SK-N-MC (cell line): ENCODE results near the gene GPR151.

Source experiments
- EZH2 ChIP-seq: fragments of 200-600 bp; sonication (generic); IDR thresholded peaks from one replicate; pipeline ENCODE4 v1.6.1; 2017; ENCODE audit warnings: antibody characterized with exemption
- POLR2AphosphoS5 ChIP-seq: IDR thresholded peaks from 2 replicates; pipeline ENCODE4 v1.6.1; 2012; ENCODE audit warnings: mild to moderate bottlenecking, low read depth, low read length, borderline replicate concordance

- TF ChIP-seq EZH2 = no peak
- no peak; the same call in 1 of the 2 replicates for TF ChIP-seq POLR2AphosphoS5
Observed at GRCh38 chr5:146516151-146516475, at the start of gene GPR151.
